ENCODE measurements around the gene ANKRD63. TPM values are rescaled to one million over a fixed set of nuclear protein-coding genes. Genes with fewer than 3 reads are reported as not detected.

The ANKRD63 gene
- total RNA-seq, 1 experiment from 2014 or later: 1.2 TPM

GRCh38 chr15:40292246-40292645 is 9.4 kb upstream of the ANKRD63 start:
- BruUV-seq (replicated peaks): no TSS peak
- TF ChIP-seq EZH2phosphoT487 (IDR thresholded peaks at IDR 0.05; ENCODE audit: borderline replicate concordance, low read length) (no peak), CTCF (conservative IDR thresholded peaks at IDR 0.05; ENCODE audit: low read depth, low read length) (no peak), EZH2 (IDR thresholded peaks at IDR 0.05; ENCODE audit: low read length, unreplicated experiment) (no peak)

GRCh38 chr15:40290918-40291574 is 8.2 kb upstream of the ANKRD63 start:
- H3K36me3 ChIP-seq (ENCODE audit: low read depth, low read length): no peaks in the 10 kb centered on the region
- H3K27ac ChIP-seq (ENCODE audit: low read length): no peak overlapping the region
- no peaks in the 10 kb centered on the region for H3K27me3 ChIP-seq (ENCODE audit: low read length)
- peak overlapping the region; percentile 88 for H2AFZ ChIP-seq (ENCODE audit: low read length)
- TF ChIP-seq EZH2phosphoT487 (IDR thresholded peaks at IDR 0.05; ENCODE audit: borderline replicate concordance, low read length): no peak
- TF ChIP-seq EZH2 (IDR thresholded peaks at IDR 0.05; ENCODE audit: low read length, unreplicated experiment): no peak
- TF ChIP-seq CTCF (conservative IDR thresholded peaks at IDR 0.05; ENCODE audit: low read depth, low read length): no peak
- ChIA-PET POLR2A (ENCODE audit: unreplicated experiment) (interaction anchor here (0.6 to 0.8 kb wide), 2 partner anchors 18 to 358 kb away, joined by 3 to 5 read pairs; no protein-coding TSS in a partner anchor), CTCF (interaction anchor here (0.5 to 1.4 kb wide), 5 partner anchors 12 to 79 kb away, joined by 3 to 5 read pairs (median 3); no protein-coding TSS in a partner anchor)
- BruUV-seq (replicated peaks): no TSS peak
- peak overlapping the region; percentile 58 for H3K4me3 ChIP-seq (ENCODE audit: low read length)
- peak overlapping the region; percentile 79 for H3K4me2 ChIP-seq (ENCODE audit: low read length)
- DNase-seq (peak; percentile 55), ATAC-seq (peak; percentile 83)
- no peaks in the 10 kb centered on the region for H3F3A ChIP-seq (ENCODE audit: low read length, unreplicated experiment)
- intact Hi-C loops (cut with micrococcal nuclease): no loop called here
- H3K9me3 ChIP-seq (ENCODE audit: low read length): no peaks in the 10 kb centered on the region
- no peaks in the 10 kb centered on the region for H4K20me1 ChIP-seq (ENCODE audit: low read length)
- no peaks in the 10 kb centered on the region for H3K9me2 ChIP-seq (replicated peaks; ENCODE audit: low read length)
- H3K9ac ChIP-seq (ENCODE audit: low read length): peak overlapping the region; percentile 38
- no peaks in the 10 kb centered on the region for H3K79me2 ChIP-seq (ENCODE audit: low read length)
- H3K4me1 ChIP-seq (ENCODE audit: insufficient read depth, low read length): no peaks in the 10 kb centered on the region; the same call in 1 of the 2 replicates

More at GRCh38 chr15:40292246-40292645, 9.4 kb upstream of the ANKRD63 start:
- H3K27me3 ChIP-seq (ENCODE audit: low read length): no peaks in the 10 kb centered on the region
- ChIA-PET CTCF (interaction anchor here (0.6 to 0.7 kb wide), 2 partner anchors 10 to 13 kb away, joined by 3 to 5 read pairs; no protein-coding TSS in a partner anchor), POLR2A (ENCODE audit: unreplicated experiment) (no interaction called here)
- no peak overlapping the region for H3K27ac ChIP-seq (ENCODE audit: low read length)
- H3K4me3 ChIP-seq (ENCODE audit: low read length): no peak overlapping the region
- ATAC-seq (no peak), DNase-seq (no peak)
- no peak overlapping the region for H3K9ac ChIP-seq (ENCODE audit: low read length)
- intact Hi-C loops (cut with micrococcal nuclease): no loop called here
- H4K20me1 ChIP-seq (ENCODE audit: low read length): no peaks in the 10 kb centered on the region
- H3K9me3 ChIP-seq (ENCODE audit: low read length): no peaks in the 10 kb centered on the region
- H3K79me2 ChIP-seq (ENCODE audit: low read length): no peaks in the 10 kb centered on the region
- no peaks in the 10 kb centered on the region for H3F3A ChIP-seq (ENCODE audit: low read length, unreplicated experiment)
- no peak overlapping the region for H3K4me2 ChIP-seq (ENCODE audit: low read length)
- no peaks in the 10 kb centered on the region; the same call in 1 of the 2 replicates for H3K4me1 ChIP-seq (ENCODE audit: insufficient read depth, low read length)
- no peak overlapping the region for H2AFZ ChIP-seq (ENCODE audit: low read length)
- H3K36me3 ChIP-seq (ENCODE audit: low read depth, low read length): no peaks in the 10 kb centered on the region
- no peaks in the 10 kb centered on the region for H3K9me2 ChIP-seq (replicated peaks; ENCODE audit: low read length)

- no TSS peak for BruUV-seq (replicated peaks)
- H3K27ac ChIP-seq (ENCODE audit: low read length): no peak overlapping the region
These were observed 7.7 kb upstream of the ANKRD63 start for GRCh38 chr15:40290545-40290917.

More at GRCh38 chr15:40290545-40290917, 7.7 kb upstream of the ANKRD63 start:
- no peak overlapping the region for H3K9ac ChIP-seq (ENCODE audit: low read length)
- H3K9me2 ChIP-seq (replicated peaks; ENCODE audit: low read length): no peaks in the 10 kb centered on the region
- H3K79me2 ChIP-seq (ENCODE audit: low read length): no peaks in the 10 kb centered on the region
- H3K36me3 ChIP-seq (ENCODE audit: low read depth, low read length): no peaks in the 10 kb centered on the region
- no peaks in the 10 kb centered on the region for H3K9me3 ChIP-seq (ENCODE audit: low read length)
- H3F3A ChIP-seq (ENCODE audit: low read length, unreplicated experiment): no peaks in the 10 kb centered on the region
- TF ChIP-seq CTCF (conservative IDR thresholded peaks at IDR 0.05; ENCODE audit: low read depth, low read length) (no peak), EZH2phosphoT487 (IDR thresholded peaks at IDR 0.05; ENCODE audit: borderline replicate concordance, low read length) (no peak), EZH2 (IDR thresholded peaks at IDR 0.05; ENCODE audit: low read length, unreplicated experiment) (no peak)
- no peak overlapping the region for H3K4me2 ChIP-seq (ENCODE audit: low read length)
- ChIA-PET CTCF (interaction anchor here (0.6 to 1.4 kb wide), 5 partner anchors 11 to 229 kb away, joined by 3 to 4 read pairs (median 3); no protein-coding TSS in a partner anchor), POLR2A (ENCODE audit: unreplicated experiment) (interaction anchor here (0.6 kb wide), 1 partner anchor 17 kb away, joined by 3 read pairs; no protein-coding TSS in a partner anchor)
- DNase-seq: no peak
- no peaks in the 10 kb centered on the region for H3K27me3 ChIP-seq (ENCODE audit: low read length)
- intact Hi-C loops (cut with micrococcal nuclease): no loop called here
- no peak overlapping the region for H3K4me3 ChIP-seq (ENCODE audit: low read length)
- H2AFZ ChIP-seq (ENCODE audit: low read length): no peak overlapping the region
- H4K20me1 ChIP-seq (ENCODE audit: low read length): no peaks in the 10 kb centered on the region
- no peaks in the 10 kb centered on the region; the same call in 1 of the 2 replicates for H3K4me1 ChIP-seq (ENCODE audit: insufficient read depth, low read length)
- ATAC-seq: no peak
